SU-DHL-6 (cell line): ENCODE data around the gene RANBP1.

Source experiments
- EZH2phosphoT487 ChIP-seq: fragments of 200-600 bp; sonication (generic), shearing (Covaris generic); conservative IDR thresholded peaks from 2 replicates; pipeline ENCODE4 v1.6.1; 2018; ENCODE audit warnings: mild to moderate bottlenecking, antibody characterized with exemption, low read length, moderate library complexity, mixed read lengths
- TF ChIP-seq, protein P1 (sequence below): fragments of 200-600 bp; sonication (generic); IDR thresholded peaks from one replicate; pipeline ENCODE4 v1.5.1; 2017; ENCODE audit warnings: antibody characterized with exemption, mild to moderate bottlenecking, low read length, moderate library complexity; ENCODE audit not compliant: insufficient read depth, poor library complexity, severe bottlenecking

- TF ChIP-seq, protein P1, sequence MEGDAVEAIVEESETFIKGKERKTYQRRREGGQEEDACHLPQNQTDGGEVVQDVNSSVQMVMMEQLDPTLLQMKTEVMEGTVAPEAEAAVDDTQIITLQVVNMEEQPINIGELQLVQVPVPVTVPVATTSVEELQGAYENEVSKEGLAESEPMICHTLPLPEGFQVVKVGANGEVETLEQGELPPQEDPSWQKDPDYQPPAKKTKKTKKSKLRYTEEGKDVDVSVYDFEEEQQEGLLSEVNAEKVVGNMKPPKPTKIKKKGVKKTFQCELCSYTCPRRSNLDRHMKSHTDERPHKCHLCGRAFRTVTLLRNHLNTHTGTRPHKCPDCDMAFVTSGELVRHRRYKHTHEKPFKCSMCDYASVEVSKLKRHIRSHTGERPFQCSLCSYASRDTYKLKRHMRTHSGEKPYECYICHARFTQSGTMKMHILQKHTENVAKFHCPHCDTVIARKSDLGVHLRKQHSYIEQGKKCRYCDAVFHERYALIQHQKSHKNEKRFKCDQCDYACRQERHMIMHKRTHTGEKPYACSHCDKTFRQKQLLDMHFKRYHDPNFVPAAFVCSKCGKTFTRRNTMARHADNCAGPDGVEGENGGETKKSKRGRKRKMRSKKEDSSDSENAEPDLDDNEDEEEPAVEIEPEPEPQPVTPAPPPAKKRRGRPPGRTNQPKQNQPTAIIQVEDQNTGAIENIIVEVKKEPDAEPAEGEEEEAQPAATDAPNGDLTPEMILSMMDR = no peak
- TF ChIP-seq EZH2phosphoT487 = no peak
Measured at GRCh38 chr22:20092477-20092854, 23.4 kb upstream of the RANBP1 start.
